Loucy (cell line): ENCODE results near the gene USP21.

Experiments
- EZH2phosphoT487 ChIP-seq: fragments of 200-600 bp; IDR thresholded peaks from 2 replicates; pipeline ENCODE4 v1.6.1; 2018; ENCODE audit warnings: antibody characterized with exemption, mild to moderate bottlenecking, moderate library complexity, borderline replicate concordance
- TF ChIP-seq, protein P1 (sequence below): fragments of 200-600 bp; sonication (generic); conservative IDR thresholded peaks from 2 replicates; pipeline ENCODE4 v1.5.1; 2014; ENCODE audit warnings: mild to moderate bottlenecking, antibody characterized with exemption, low read length

DNA sequence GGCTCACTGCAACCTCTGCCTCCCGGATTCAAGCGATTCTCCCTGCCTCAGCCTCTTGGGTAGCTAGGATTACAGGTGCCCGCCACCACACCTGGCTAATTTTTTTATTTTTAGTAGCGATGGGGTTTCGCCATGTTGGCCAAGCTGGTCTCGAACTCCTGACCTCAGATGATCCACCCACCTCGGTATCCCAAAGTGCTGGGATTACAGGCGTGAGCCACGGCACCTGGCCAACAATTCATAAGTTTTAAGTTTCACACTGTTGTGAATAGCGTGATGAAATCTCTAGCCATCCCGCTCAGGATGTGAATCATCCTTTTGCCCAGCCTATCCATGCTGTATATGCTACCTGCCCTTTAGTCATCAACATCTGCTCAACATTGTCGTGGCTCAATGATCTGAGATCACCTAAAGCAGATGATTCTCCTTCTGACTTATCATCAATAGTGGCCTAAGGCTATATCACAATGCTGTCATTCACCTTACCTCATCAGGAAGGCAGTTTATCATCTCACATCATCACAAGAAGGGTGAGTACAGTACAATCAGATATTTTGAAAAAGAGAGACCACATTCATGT, 44.1 kb upstream of the USP21 start:
- TF ChIP-seq, protein P1, sequence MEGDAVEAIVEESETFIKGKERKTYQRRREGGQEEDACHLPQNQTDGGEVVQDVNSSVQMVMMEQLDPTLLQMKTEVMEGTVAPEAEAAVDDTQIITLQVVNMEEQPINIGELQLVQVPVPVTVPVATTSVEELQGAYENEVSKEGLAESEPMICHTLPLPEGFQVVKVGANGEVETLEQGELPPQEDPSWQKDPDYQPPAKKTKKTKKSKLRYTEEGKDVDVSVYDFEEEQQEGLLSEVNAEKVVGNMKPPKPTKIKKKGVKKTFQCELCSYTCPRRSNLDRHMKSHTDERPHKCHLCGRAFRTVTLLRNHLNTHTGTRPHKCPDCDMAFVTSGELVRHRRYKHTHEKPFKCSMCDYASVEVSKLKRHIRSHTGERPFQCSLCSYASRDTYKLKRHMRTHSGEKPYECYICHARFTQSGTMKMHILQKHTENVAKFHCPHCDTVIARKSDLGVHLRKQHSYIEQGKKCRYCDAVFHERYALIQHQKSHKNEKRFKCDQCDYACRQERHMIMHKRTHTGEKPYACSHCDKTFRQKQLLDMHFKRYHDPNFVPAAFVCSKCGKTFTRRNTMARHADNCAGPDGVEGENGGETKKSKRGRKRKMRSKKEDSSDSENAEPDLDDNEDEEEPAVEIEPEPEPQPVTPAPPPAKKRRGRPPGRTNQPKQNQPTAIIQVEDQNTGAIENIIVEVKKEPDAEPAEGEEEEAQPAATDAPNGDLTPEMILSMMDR = no peak
- TF ChIP-seq EZH2phosphoT487 = no peak
